Adrenal gland (tissue), 12 donors: ENCODE measurements around the gene HNRNPC. TPM values are rescaled to one million over a fixed set of nuclear protein-coding genes. Genes with fewer than 3 reads are reported as not detected.

Experiments
- DNase-seq, 7 donors: peaks; one replicate each; pipeline ENCODE4 v3.0.0-alpha.2; 2019 to 2020
- H3K27ac ChIP-seq, 5 donors: fragments of 200-600 bp; sonication (generic) in 4 of 5; 1 replicate in 3 of 5; 2 replicates in 2 of 5; pipeline versions ENCODE4 v1.5.1 to v1.8.0; 2016 to 2020; ENCODE audit warnings: mild to moderate bottlenecking in 1 of 5
- H3K27me3 ChIP-seq: fragments of 200-600 bp; 2 replicates; pipeline ENCODE4 v1.8.0; 2021
- H3K36me3 ChIP-seq, 2 donors: fragments of 200-600 bp; replicated peaks in 1 of 2; 1 replicate in 1 of 2; 2 replicates in 1 of 2; pipeline versions ENCODE4 v1.5.1 to v1.8.0; 2018 to 2022
- H3K4me1 ChIP-seq, 2 donors: fragments of 200-600 bp; replicated peaks in 1 of 2; 1 replicate in 1 of 2; 2 replicates in 1 of 2; pipeline versions ENCODE4 v1.5.1 to v1.8.0; 2018 to 2021
- H3K4me3 ChIP-seq, 4 donors: fragments of 200-600 bp; sonication (generic) in 3 of 4; one replicate each; pipeline ENCODE4 v1.5.1; 2016 to 2018
- H3K9me3 ChIP-seq, 3 donors: fragments of 200-600 bp; sonication (generic) in 1 of 3; replicated peaks in 1 of 3; 1 replicate in 2 of 3; 2 replicates in 1 of 3; pipeline versions ENCODE4 v1.5.1 to v1.8.0; 2016 to 2021
- POLR2A ChIP-seq, 2 donors: fragments of 450-650 bp; IDR thresholded peaks; one replicate each; pipeline ENCODE4 v1.6.1; 2017; ENCODE audit warnings: antibody characterized with exemption in 2 of 2, mild to moderate bottlenecking in 2 of 2, moderate library complexity in 1 of 2
- WGBS, 4 donors: extraction: QIAGEN DNeasy Blood & Tissue Kit in 2 of 4; methylation state at CpG; one replicate each; pipeline versions ENCODE4 v1.1.5 to v1.1.7; 2013 to 2017; 5-methylcytosine and 5-hydroxymethylcytosine counted together
- intact Hi-C, 2 donors: fragments of 100-400 bp; cut with DNase I; formaldehyde crosslinking; loops; one replicate each; pipeline versions ENCODE4 v1.14.1 to v1.15.0; 2022 to 2023
- polyA plus RNA-seq, 3 donors: library from polyadenylated mRNA; stranded (reverse); fragments of 200-250 nt in 2 of 3; fragments of 350-450 nt in 1 of 3; fragmentation: Illumina TruSeq in 1 of 3; extraction: RNeasy Lipid Tissue Mini Kit (QIAGEN cat#74804) in 1 of 3; gene quantifications; one replicate each; pipeline ENCODE4 v1.2.3, GENCODE V29; 2013 to 2014
- total RNA-seq, 9 donors: library from RNA; depleted of rRNA in 4 of 9; stranded (reverse); fragments of >200 nt in 4 of 9; fragments of 120-200 nt in 1 of 9; fragmentation: NEBNext Ultra II Directional in 1 of 9; extraction: Animal tissue kit (Norgen Biotek cat#: 25700) in 1 of 9; gene quantifications; one replicate each; pipeline versions ENCODE4 v1.1.0 to v1.2.4, GENCODE V29; 2013 to 2023
- TF ChIP-seq, protein P1 (sequence below), 6 experiments: fragments of 450-650 bp in 4 of 6; fragments of 200-600 bp in 2 of 6; sonication (generic) in 1 of 6; IDR thresholded peaks; 1 replicate in 5 of 6; 2 replicates in 1 of 6; pipeline versions ENCODE4 v1.5.1 to v1.8.0; 2016 to 2021; ENCODE audit warnings: antibody characterized with exemption in 6 of 6, mild to moderate bottlenecking in 2 of 6, moderate library complexity in 1 of 6
- donor health status: healthy with polysubstance abuse.
- donor health status: Bipolar disorder and iron deficiency.
- donor health status: DM: yes; HTN: yes; CAD: no.
- donor health status: DM: no; HTN: no; CAD: no.
- donor health status: DM: no; HTN: no; CAD: no.
- donor health status: DM: yes; HTN: yes; CAD: no.

HNRNPC gene
- total and polyA plus RNA-seq, 12 donors, result 399 to 905 (median 531) TPM

DNA sequence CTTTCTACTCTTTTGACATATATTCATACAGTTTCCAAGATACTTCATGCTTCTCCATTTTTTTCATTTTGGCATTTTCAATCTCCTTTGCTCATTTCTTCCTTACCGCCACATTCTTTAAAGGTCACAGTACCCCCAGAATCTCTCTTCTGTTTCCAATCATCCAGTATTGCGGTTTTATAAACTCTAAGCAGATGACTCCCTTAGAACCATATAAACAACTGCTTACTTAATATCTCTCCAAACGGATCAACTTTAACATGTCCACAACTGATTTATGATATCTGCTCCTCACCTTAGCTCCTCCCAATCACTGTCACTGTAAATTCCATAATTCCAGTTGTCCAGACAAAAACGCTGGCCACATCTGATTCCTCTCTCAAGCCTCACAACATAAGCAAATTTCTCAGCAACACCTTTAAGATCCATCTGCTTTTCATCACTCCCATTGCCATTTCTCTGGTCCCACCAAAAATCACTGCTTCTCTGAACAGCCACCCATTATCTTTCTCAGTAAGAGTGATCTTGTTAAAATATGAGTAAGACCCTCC lies 49.6 kb downstream of the HNRNPC start:
- intact Hi-C loops, result no loop called here
- DNase-seq, result no peak

DNA sequence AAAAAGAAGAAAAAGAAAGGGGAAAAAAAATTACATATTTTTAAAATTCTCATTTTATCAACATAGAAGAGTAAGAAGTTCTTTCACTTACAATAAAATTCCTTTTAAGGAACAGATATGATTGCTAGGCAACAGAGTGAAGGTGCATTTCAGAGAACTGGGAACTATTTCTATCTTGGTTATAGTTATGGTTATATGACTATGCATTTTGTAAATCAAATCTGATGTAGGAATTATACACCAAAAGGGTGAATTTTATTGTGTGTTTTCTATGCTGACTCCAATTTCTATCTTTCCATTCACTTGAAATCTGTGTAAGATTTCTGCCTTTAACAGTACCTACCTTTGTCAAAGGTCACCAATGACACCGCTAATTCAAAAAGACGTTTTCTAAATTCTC lies 50.1 kb downstream of the HNRNPC start:
- H3K36me3 ChIP-seq, result peaks cover 0 to 56% of the 10 kb centered on the region in 2 donors
- H3K9me3 ChIP-seq, result no peaks in the 10 kb centered on the region
- TF ChIP-seq, protein P1, sequence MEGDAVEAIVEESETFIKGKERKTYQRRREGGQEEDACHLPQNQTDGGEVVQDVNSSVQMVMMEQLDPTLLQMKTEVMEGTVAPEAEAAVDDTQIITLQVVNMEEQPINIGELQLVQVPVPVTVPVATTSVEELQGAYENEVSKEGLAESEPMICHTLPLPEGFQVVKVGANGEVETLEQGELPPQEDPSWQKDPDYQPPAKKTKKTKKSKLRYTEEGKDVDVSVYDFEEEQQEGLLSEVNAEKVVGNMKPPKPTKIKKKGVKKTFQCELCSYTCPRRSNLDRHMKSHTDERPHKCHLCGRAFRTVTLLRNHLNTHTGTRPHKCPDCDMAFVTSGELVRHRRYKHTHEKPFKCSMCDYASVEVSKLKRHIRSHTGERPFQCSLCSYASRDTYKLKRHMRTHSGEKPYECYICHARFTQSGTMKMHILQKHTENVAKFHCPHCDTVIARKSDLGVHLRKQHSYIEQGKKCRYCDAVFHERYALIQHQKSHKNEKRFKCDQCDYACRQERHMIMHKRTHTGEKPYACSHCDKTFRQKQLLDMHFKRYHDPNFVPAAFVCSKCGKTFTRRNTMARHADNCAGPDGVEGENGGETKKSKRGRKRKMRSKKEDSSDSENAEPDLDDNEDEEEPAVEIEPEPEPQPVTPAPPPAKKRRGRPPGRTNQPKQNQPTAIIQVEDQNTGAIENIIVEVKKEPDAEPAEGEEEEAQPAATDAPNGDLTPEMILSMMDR (IDR thresholded peaks at IDR 0.05), result no peak
- TF ChIP-seq POLR2A (IDR thresholded peaks at IDR 0.05), result no peak
- no peak overlapping the region for H3K4me3 ChIP-seq
- no peaks in the 10 kb centered on the region for H3K27me3 ChIP-seq
- WGBS, 4 donors, result 70 to 78% (median 73%) methylated on average over 2 of the region's 2 CpGs
- peaks cover 4 to 37% of the 10 kb centered on the region in 2 donors for H3K4me1 ChIP-seq
- H3K27ac ChIP-seq, result no peak overlapping the region
- no peak for DNase-seq
- intact Hi-C loops, result no loop called here

More for the DNA sequence above, 49.6 kb downstream of the HNRNPC start:
- 66 to 72% (median 69%) methylated on average over 4 of the region's 4 CpGs for WGBS, 4 donors
- no peak for TF ChIP-seq POLR2A (IDR thresholded peaks at IDR 0.05)
- TF ChIP-seq, protein P1 (IDR thresholded peaks at IDR 0.05), result no peak
- Histone ChIP-seq H3K4me1 (peaks cover 4 to 43% of the 10 kb centered on the region in 2 donors), H3K27me3 (no peaks in the 10 kb centered on the region), H3K4me3 (no peak overlapping the region), H3K27ac (no peak overlapping the region), H3K9me3 (no peaks in the 10 kb centered on the region), H3K36me3 (peaks cover 0 to 60% of the 10 kb centered on the region in 2 donors)

DNA sequence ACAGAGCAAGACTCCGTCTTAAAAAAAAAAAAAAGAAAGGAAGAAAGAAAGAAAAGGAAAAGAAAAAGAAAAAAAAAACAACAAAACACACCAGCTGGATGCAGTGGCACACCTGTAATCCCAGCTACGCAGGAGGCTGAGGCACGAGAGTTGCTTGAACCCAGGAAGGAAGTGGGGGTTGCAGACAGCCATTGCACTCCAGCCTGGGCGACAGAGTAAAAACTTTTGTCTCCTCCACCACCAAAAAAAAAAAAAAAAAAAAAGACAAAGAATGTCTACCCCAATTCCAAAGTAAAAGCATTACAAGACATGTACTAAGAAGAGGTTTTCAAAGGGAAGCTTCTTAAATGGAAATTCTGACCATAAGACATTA lies 53.4 kb downstream of the HNRNPC start:
- WGBS, 4 donors, result 78 to 91% (median 88%) methylated on average over 4 of the region's 4 CpGs
- intact Hi-C loops, result no loop called here
- no peaks in the 10 kb centered on the region for H3K9me3 ChIP-seq
- peaks cover 0 to 55% of the 10 kb centered on the region in 2 donors for H3K36me3 ChIP-seq
- no peak overlapping the region for H3K27ac ChIP-seq
- H3K27me3 ChIP-seq, result no peaks in the 10 kb centered on the region
- no peak for DNase-seq
- TF ChIP-seq, protein P1 (IDR thresholded peaks at IDR 0.05), result no peak
- no peak for TF ChIP-seq POLR2A (IDR thresholded peaks at IDR 0.05)
- no peak overlapping the region for H3K4me3 ChIP-seq
- peaks cover 4 to 38% of the 10 kb centered on the region in 2 donors for H3K4me1 ChIP-seq

DNA sequence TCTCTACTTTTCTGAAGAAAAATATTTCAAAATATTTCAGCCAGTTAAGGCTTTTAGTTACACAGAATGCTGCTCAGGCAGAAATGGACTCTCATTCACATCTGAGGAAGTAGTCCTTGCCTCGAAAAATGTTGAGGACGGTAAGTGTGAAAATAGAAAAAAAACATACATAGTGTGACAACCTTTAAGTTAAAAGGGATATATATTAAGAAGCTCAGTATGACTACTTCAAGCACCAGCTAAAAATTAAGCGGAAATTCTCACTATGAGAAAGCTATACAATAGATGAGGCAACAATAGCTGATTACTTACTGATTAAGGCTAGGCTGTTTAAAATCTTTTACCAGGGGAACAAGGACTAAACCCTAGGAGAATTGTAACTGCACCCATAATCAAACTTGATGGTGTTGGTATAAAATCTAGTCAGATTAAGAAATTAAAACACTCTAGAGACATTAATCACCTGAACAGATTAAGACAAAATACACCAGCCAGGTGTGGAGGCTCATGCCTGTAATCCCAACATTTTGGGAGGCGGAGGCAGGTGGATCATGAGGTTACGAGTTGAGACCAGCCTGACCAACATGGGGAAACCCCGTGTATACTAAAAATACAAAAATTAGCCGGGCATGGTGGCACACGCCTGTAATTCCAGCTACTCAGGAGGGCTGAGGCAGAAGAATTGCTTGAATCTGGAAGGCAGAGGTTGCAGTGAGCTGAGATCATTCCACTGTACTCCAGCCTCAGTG lies 53.9 kb downstream of the HNRNPC start:
- intact Hi-C loops, result no loop called here
- no peak overlapping the region for H3K4me3 ChIP-seq
- no peaks in the 10 kb centered on the region for H3K9me3 ChIP-seq
- WGBS, 4 donors, result 83 to 87% (median 87%) methylated on average over 8 of the region's 8 CpGs
- no peak for DNase-seq
- peaks cover 4 to 38% of the 10 kb centered on the region in 2 donors for H3K4me1 ChIP-seq
- peaks cover 0 to 49% of the 10 kb centered on the region in 2 donors for H3K36me3 ChIP-seq
- TF ChIP-seq, protein P1 (IDR thresholded peaks at IDR 0.05), result no peak
- no peak for TF ChIP-seq POLR2A (IDR thresholded peaks at IDR 0.05)
- no peak overlapping the region for H3K27ac ChIP-seq
- H3K27me3 ChIP-seq, result no peaks in the 10 kb centered on the region
